ENCODE results near the gene PPP1R16B.

PPP1R16B gene

GRCh38 chr20:38902601-38903000, 97.1 kb downstream of the PPP1R16B start:
- DNase-seq = no peak

- DNase-seq = no peak
Measured at GRCh38 chr20:38903335-38903734, 97.8 kb downstream of the PPP1R16B start.

GRCh38 chr20:38905375-38905774, 99.9 kb downstream of the PPP1R16B start:
- DNase-seq = no peak

- DNase-seq = no peak
Measured at GRCh38 chr20:38907918-38908677, 102.6 kb downstream of the PPP1R16B start.

- DNase-seq = no peak
Measured at GRCh38 chr20:38915355-38915754, 109.9 kb downstream of the PPP1R16B start.

GRCh38 chr20:38917657-38918056, 112.2 kb downstream of the PPP1R16B start:
- no peak for DNase-seq

- DNase-seq = no peak
Measured at GRCh38 chr20:38918172-38918571, 112.7 kb downstream of the PPP1R16B start.

- DNase-seq = no peak
Measured at GRCh38 chr20:38919683-38920082, 114.2 kb downstream of the PPP1R16B start.

- no peak for DNase-seq
Measured at GRCh38 chr20:38920411-38920810, 114.9 kb downstream of the PPP1R16B start.

GRCh38 chr20:38920851-38921250, 115.4 kb downstream of the PPP1R16B start:
- DNase-seq = no peak

- DNase-seq = no peak
Measured at GRCh38 chr20:38924718-38925117, 119.2 kb downstream of the PPP1R16B start.

GRCh38 chr20:38926142-38926933, 120.8 kb downstream of the PPP1R16B start, which contains the start of gene FAM83D:
Gene FAM83D (plus strand): TSS chr20:38926417. CDS start chr20:38926443, 26 bp downstream.
- peak; percentile 92 to 97 for DNase-seq

- no peak for DNase-seq
Measured at GRCh38 chr20:38926934-38927616, 121.6 kb downstream of the PPP1R16B start.

- DNase-seq = no peak
Measured at GRCh38 chr20:38927902-38928578, 122.5 kb downstream of the PPP1R16B start.

- no peak for DNase-seq
Measured at GRCh38 chr20:38930242-38930569, 124.7 kb downstream of the PPP1R16B start.

GRCh38 chr20:38931984-38932383, 126.5 kb downstream of the PPP1R16B start:
- no peak for DNase-seq

GRCh38 chr20:38932457-38933120, 127.1 kb downstream of the PPP1R16B start:
- DNase-seq = no peak

- DNase-seq = no peak
Measured at GRCh38 chr20:38934530-38934929, 129.0 kb downstream of the PPP1R16B start.

GRCh38 chr20:38935285-38935684, 129.8 kb downstream of the PPP1R16B start:
- no peak for DNase-seq

- DNase-seq = no peak
Measured at GRCh38 chr20:38935967-38936407, 130.5 kb downstream of the PPP1R16B start.

- no peak for DNase-seq
Measured at GRCh38 chr20:38937000-38937399, 131.5 kb downstream of the PPP1R16B start.

- no peak for DNase-seq
Measured at GRCh38 chr20:38937978-38938473, 132.5 kb downstream of the PPP1R16B start.

Data from stimulated activated CD4-positive, alpha-beta T cell treated with anti-CD3 and anti-CD28 coated beads, Interleukin-2, amount 100 ng/mL, for 48 hours (primary cell).